ENCODE data around the gene COL19A1. TPM values are rescaled to one million over a fixed set of nuclear protein-coding genes. Genes with fewer than 3 reads are reported as not detected.
"Not testable (repeated sequence)": the region's sequence is repeated elsewhere in the genome, so short reads cannot be mapped to it uniquely, and the experiment has no call there.

Gene COL19A1
- total and polyA plus RNA-seq, 4 donors: 1.4 to 6.7 (median 2.9) TPM

DNA sequence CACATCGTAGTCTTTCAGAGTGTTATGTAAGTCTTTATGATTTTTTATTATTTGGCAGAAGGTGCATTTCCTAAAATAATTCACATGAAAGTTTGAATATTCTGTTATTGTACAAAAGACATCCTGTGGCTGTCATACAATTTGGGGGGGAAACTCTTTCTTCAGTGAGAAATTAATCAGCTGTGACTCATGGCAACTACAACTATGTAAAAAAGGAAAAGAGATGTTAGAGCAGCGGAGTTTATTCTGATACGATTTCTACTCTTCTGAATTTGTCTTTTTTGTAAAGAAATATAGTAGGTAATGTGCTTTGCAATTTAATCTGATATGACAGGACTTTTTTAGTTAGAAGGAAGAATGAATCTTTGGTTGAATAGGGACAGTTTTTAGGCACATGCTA is 14.2 kb downstream of the COL19A1 start:
- Histone ChIP-seq H3K36me3 (ENCODE audit: control insufficient read depth, insufficient read depth, low read length) (no peaks in the 10 kb centered on the region), H3K9me3 (ENCODE audit: control insufficient read depth, insufficient read depth, low read length) (no peaks in the 10 kb centered on the region), H3K4me3 (ENCODE audit: low read depth, low read length) (no peak overlapping the region), H3K27ac (ENCODE audit: low read depth, low read length) (no peak overlapping the region), H3K4me1 (ENCODE audit: control insufficient read depth, insufficient read depth, low read length) (no peaks in the 10 kb centered on the region), H3K27me3 (ENCODE audit: control insufficient read depth, insufficient read depth, low read length) (no peaks in the 10 kb centered on the region)
- WGBS (ENCODE audit: insufficient coverage): 90% methylated on average over 2 of the region's 3 CpGs
- no peak for DNase-seq (ENCODE audit: low read depth in 4 of 6, low spot score in 6 of 6)

DNA sequence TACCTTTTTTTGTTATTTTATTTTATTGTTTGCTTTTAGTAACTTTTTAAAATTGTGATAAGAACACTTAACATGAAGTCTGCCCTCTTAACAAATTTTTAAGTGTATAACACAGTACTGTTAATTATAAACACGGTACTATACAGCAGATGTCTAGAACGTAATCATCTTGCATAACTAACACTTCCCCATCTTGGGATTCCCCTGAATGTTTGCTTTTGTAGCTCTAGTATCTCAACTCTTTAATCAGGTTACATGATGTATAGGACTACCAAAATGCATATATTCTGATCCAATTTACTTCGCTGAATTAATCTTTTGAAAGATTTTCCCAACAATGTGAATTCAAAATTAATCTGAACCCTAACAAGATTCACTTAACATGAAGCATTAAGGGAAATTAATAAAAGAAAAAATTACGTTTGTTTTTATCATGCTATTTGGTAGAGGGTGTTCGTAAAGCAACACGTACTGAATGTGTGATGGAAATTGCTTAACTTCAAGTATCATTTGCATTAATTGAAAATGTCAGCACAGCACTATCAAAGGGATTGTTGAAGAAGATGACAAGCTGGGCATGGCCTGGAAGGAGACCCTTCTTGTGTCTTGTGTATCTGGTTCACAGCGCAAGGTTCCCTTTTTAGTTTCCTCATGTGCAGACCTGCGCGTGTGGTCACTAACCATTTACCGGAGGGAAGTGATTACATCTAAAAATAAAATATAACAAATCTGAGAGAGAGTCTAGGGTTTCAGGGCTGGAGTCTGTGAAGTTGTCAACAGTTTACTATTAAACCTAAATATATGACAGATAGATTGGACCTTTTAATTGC is 15.2 kb downstream of the COL19A1 start:
- H3K27me3 ChIP-seq (ENCODE audit: control insufficient read depth, insufficient read depth, low read length): no peaks in the 10 kb centered on the region
- H3K36me3 ChIP-seq (ENCODE audit: control insufficient read depth, insufficient read depth, low read length): no peaks in the 10 kb centered on the region
- H3K27ac ChIP-seq (ENCODE audit: low read depth, low read length): no peak overlapping the region
- no peaks in the 10 kb centered on the region for H3K4me1 ChIP-seq (ENCODE audit: control insufficient read depth, insufficient read depth, low read length)
- H3K9me3 ChIP-seq (ENCODE audit: control insufficient read depth, insufficient read depth, low read length): no peaks in the 10 kb centered on the region
- no CpG with 5 or more reads among the region's 10 CpGs for WGBS (ENCODE audit: insufficient coverage)
- no peak for DNase-seq (ENCODE audit: low read depth in 4 of 6, low spot score in 6 of 6)
- no peak overlapping the region for H3K4me3 ChIP-seq (ENCODE audit: low read depth, low read length)

DNA sequence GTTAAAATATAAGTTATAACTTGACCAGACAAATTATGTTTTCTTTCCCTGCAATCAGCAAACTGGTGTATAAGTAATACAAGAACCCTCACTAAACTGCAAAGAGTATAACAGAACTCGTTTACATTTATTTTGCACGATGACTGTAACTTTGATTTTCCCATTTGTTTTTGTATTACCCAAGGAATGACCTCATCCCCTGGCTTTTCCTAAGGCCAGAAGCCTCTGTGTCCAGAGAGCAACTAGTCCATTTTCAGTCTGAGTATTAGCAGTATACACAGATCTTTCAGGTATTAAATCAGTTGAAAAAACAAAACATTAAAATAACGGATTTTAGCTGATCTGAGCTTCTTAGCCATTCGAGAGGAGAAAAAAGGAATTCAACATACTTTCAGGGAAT is 17.2 kb downstream of the COL19A1 start:
- DNase-seq (ENCODE audit: low read depth in 4 of 6, low spot score in 6 of 6): no peak
- Histone ChIP-seq H3K36me3 (ENCODE audit: control insufficient read depth, insufficient read depth, low read length) (no peaks in the 10 kb centered on the region), H3K4me1 (ENCODE audit: control insufficient read depth, insufficient read depth, low read length) (no peaks in the 10 kb centered on the region), H3K27me3 (ENCODE audit: control insufficient read depth, insufficient read depth, low read length) (no peaks in the 10 kb centered on the region), H3K9me3 (ENCODE audit: control insufficient read depth, insufficient read depth, low read length) (no peaks in the 10 kb centered on the region), H3K4me3 (ENCODE audit: low read depth, low read length) (no peak overlapping the region), H3K27ac (ENCODE audit: low read depth, low read length) (no peak overlapping the region)
- WGBS (ENCODE audit: insufficient coverage): 87% methylated on average over 2 of the region's 4 CpGs

DNA sequence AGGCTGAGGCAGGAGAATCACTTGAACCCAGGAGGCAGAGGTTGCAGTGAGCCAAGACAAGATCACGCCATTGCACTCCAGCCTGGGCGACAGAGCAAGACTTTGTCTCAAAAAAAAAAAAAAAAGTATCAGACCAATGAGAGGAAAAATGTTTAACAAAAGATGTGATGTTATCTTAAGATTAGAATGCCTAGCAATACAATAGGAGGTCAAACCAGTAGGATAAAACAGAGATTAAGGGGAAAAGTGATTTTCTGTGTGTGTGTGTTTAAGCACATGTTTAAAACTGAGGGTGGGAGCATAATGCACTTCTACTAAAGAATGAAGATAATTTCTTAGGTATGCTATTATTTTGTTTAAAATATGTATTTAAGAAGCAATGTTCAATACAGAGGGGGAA is 17.9 kb downstream of the COL19A1 start:
- Histone ChIP-seq H3K27me3 (ENCODE audit: control insufficient read depth, insufficient read depth, low read length) (no peaks in the 10 kb centered on the region), H3K27ac (ENCODE audit: low read depth, low read length) (no peak overlapping the region), H3K4me3 (ENCODE audit: low read depth, low read length) (no peak overlapping the region), H3K36me3 (ENCODE audit: control insufficient read depth, insufficient read depth, low read length) (no peaks in the 10 kb centered on the region), H3K9me3 (ENCODE audit: control insufficient read depth, insufficient read depth, low read length) (no peaks in the 10 kb centered on the region), H3K4me1 (ENCODE audit: control insufficient read depth, insufficient read depth, low read length) (no peaks in the 10 kb centered on the region)
- no peak for DNase-seq (ENCODE audit: low read depth in 4 of 6, low spot score in 6 of 6)
- WGBS (ENCODE audit: insufficient coverage): no CpG with 5 or more reads among the region's 2 CpGs

DNA sequence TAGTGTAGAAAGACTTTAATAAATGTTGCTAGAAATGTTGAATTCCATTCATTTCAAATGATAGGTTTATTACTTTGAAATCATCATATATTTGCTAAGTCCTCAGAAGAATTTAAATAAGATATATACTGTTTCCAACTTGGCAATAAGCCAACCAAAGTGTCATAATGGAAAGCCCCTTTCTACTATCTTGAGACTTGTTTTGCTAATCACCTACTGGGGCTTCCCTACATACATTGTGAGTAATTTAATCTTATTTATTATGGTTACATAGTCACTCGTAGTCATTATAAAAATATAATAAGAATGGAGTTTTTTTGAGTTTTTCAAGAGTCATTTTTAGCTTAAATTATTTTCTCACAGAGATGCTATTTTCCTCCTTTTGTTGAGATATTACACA is 20.7 kb downstream of the COL19A1 start:
- WGBS (ENCODE audit: insufficient coverage): no CpG with 5 or more reads among the region's 1 CpG
- H3K4me1 ChIP-seq (ENCODE audit: control insufficient read depth, insufficient read depth, low read length): no peaks in the 10 kb centered on the region
- H3K4me3 ChIP-seq (ENCODE audit: low read depth, low read length): no peak overlapping the region
- no peaks in the 10 kb centered on the region for H3K27me3 ChIP-seq (ENCODE audit: control insufficient read depth, insufficient read depth, low read length)
- no peak for DNase-seq (ENCODE audit: low read depth in 4 of 6, low spot score in 6 of 6)
- no peak overlapping the region for H3K27ac ChIP-seq (ENCODE audit: low read depth, low read length)
- H3K9me3 ChIP-seq (ENCODE audit: control insufficient read depth, insufficient read depth, low read length): no peaks in the 10 kb centered on the region
- no peaks in the 10 kb centered on the region for H3K36me3 ChIP-seq (ENCODE audit: control insufficient read depth, insufficient read depth, low read length)

DNA sequence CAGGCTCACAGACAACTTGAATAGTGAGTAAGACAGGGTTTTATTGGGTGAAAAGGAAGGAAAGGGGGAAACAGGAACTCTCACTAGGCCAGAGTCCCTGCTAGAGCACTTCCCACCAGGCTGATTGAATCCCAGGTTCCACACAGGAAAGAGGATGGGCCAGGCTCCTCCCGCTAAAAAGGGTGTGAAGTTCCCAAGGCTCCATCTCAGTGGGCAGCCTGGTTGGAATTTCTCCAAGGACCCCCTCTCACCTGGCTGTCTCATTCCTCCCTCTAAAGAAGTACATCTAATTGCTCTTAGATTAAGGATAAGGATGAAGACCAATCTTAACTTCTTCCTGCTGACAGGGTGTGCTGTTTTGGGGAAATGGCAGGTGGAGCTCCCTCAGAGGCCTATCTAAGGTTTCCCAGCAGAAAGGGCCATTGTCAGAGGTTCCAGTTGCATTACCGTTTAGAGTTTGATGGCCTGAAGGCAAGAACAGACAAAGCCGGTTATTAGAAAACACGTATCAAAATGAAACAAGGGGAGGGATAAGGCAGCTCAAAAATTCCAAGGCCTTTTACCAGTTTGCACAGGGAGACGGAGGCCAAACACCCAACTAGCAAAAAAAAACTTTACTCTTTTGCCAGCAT is 21.5 kb downstream of the COL19A1 start:
- DNase-seq (ENCODE audit: low read depth in 4 of 6, low spot score in 6 of 6): no peak
- H3K36me3 ChIP-seq (ENCODE audit: control insufficient read depth, insufficient read depth, low read length): no peaks in the 10 kb centered on the region
- no peak overlapping the region for H3K4me3 ChIP-seq (ENCODE audit: low read depth, low read length)
- no peaks in the 10 kb centered on the region for H3K9me3 ChIP-seq (ENCODE audit: control insufficient read depth, insufficient read depth, low read length)
- no peaks in the 10 kb centered on the region for H3K27me3 ChIP-seq (ENCODE audit: control insufficient read depth, insufficient read depth, low read length)
- WGBS (ENCODE audit: insufficient coverage): 100% methylated on average over 1 of the region's 5 CpGs
- no peaks in the 10 kb centered on the region for H3K4me1 ChIP-seq (ENCODE audit: control insufficient read depth, insufficient read depth, low read length)
- no peak overlapping the region for H3K27ac ChIP-seq (ENCODE audit: low read depth, low read length)

DNA sequence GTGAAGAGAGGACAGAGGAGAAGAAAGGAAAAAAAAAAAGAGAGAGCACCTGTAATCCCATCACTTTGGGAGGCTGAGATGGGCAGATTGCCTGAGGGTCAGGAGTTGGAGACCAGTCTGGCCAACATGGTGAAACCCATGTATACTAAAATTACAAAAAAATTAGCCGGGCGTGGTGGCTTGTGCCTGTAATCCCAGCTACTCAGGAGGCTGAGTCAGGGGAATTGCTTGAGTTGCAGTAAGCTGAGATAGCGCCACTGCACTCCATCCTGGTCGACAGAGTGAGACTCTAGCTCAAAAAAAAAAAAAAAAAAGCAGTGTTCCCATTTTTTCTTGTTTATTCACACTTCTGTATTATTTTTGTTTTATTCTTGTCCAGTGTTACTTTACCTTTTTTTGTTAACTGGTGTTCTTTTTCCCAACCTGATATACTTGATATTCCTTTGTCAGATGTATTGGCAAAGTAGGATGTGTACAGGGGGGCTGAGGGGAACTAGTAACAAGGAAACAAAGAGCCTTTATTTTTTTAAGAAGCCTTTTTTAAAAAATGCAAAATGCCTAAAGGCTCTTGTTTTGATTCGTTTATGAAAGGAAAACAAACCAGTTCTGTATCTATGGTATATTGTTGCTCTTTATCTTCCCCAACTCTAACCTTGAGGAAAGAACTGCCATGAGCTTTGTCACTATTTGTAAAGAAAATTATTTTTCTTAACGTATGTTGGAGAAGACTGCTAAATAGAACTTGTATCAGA is 22.3 kb downstream of the COL19A1 start:
- Histone ChIP-seq H3K27ac (ENCODE audit: low read depth, low read length) (no peak overlapping the region), H3K4me1 (ENCODE audit: control insufficient read depth, insufficient read depth, low read length) (no peaks in the 10 kb centered on the region), H3K4me3 (ENCODE audit: low read depth, low read length) (no peak overlapping the region), H3K36me3 (ENCODE audit: control insufficient read depth, insufficient read depth, low read length) (no peaks in the 10 kb centered on the region), H3K27me3 (ENCODE audit: control insufficient read depth, insufficient read depth, low read length) (no peaks in the 10 kb centered on the region), H3K9me3 (ENCODE audit: control insufficient read depth, insufficient read depth, low read length) (no peaks in the 10 kb centered on the region)
- WGBS (ENCODE audit: insufficient coverage): 100% methylated on average over 2 of the region's 6 CpGs
- DNase-seq (ENCODE audit: low read depth in 4 of 6, low spot score in 6 of 6): no peak

DNA sequence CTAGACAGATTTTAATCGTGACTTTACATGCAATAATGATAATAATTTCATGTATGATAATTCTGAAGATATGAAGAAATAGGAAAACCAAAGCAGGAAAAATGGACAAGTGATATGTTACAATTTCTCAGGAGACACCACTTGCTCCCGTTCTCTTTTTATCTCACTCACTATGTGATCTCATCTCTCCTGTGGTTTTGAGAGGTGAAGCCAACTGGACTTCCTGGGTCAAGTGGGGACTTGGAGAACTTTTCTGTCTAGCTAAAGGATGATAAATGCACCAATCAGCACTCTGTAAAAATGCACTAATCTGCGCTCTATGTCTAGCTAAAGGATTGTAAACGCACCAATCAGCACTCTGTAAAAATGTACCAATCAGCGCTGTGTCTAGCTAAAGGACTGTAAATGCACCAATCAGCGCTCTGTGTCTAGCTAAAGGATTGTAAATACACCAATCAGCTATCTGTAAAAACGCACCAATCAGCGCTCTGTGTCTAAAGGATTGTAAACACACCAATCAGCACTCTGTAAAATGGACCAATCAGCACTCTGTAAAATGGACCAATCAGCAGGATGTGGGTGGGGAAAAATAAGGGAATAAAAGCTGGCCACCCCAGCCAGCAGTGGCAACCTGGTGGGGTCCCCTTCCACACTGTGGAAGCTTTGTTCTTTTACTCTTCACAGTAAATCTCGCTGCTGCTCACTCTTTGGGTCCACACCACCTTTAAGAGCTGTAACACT is 23.0 kb downstream of the COL19A1 start:
- not testable (repeated sequence) for H3K4me1 ChIP-seq (ENCODE audit: control insufficient read depth, insufficient read depth, low read length); H3K27ac ChIP-seq (ENCODE audit: low read depth, low read length); H3K36me3 ChIP-seq (ENCODE audit: control insufficient read depth, insufficient read depth, low read length); H3K9me3 ChIP-seq (ENCODE audit: control insufficient read depth, insufficient read depth, low read length); H3K27me3 ChIP-seq (ENCODE audit: control insufficient read depth, insufficient read depth, low read length); H3K4me3 ChIP-seq (ENCODE audit: low read depth, low read length); DNase-seq (ENCODE audit: low read depth in 4 of 6, low spot score in 6 of 6)
- 96% methylated on average over 7 of the region's 9 CpGs for WGBS (ENCODE audit: insufficient coverage)

DNA sequence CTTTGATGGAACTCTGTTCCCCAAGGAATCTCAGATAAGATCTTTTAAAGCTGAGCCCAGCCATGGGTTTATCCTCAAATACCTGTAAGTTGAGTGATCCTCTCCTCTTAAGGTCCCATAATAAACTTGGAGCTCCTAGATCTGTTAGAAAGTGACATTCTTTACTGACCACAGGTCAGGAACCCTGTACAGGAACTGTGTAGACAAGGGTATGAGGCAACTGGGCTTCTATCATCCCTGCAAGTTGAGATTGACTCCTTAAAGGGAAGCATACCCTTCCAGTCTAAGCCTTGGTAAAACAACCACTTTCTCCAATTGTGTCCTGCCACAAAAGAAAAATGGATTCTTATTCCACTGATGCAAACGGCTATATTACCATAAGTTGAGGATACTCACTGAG is 26.2 kb downstream of the COL19A1 start:
- H3K27me3 ChIP-seq (ENCODE audit: control insufficient read depth, insufficient read depth, low read length); H3K4me1 ChIP-seq (ENCODE audit: control insufficient read depth, insufficient read depth, low read length); DNase-seq (ENCODE audit: low read depth in 4 of 6, low spot score in 6 of 6); H3K36me3 ChIP-seq (ENCODE audit: control insufficient read depth, insufficient read depth, low read length); H3K4me3 ChIP-seq (ENCODE audit: low read depth, low read length); H3K27ac ChIP-seq (ENCODE audit: low read depth, low read length); H3K9me3 ChIP-seq (ENCODE audit: control insufficient read depth, insufficient read depth, low read length): not testable (repeated sequence)
- WGBS (ENCODE audit: insufficient coverage): 80% methylated on average over 1 of the region's 1 CpG
